GM12874 (cell line): ENCODE results near the gene TNFRSF18.

Experiments
- TF ChIP-seq, protein P1 (sequence below): IDR thresholded peaks from 2 replicates; pipeline ENCODE4 v1.5.1; 2011; ENCODE audit warnings: low read depth, mild to moderate bottlenecking, control low read depth, low read length, moderate library complexity; ENCODE audit not compliant: insufficient read depth

The TNFRSF18 gene

DNA sequence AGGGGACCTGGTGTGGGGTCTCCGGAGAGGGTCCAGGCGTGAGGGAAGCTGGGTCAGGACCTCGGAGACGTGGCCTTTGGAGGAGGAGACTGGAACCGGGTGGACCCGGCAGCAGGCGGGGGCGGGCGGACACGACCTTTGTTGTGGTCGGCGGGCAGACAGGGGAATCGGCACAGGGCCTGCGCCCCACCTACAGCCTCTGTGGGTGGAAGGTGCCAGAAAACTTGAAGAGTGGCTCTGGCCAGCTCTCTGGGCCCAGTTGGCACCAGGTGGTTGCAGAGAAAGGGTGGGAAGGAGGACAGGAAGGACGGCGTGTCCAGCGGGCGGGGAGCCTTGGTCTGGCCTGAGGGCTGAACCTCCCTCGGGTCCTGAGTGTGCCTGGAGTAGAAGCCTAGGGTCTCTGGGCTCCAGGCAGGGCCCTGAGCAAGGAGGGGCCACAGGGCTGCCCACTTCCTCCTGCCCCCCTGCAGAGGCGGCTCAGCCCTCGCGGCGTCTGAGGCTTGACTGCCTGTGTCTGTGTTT, 40.4 kb downstream of the TNFRSF18 start:
- TF ChIP-seq, protein P1, sequence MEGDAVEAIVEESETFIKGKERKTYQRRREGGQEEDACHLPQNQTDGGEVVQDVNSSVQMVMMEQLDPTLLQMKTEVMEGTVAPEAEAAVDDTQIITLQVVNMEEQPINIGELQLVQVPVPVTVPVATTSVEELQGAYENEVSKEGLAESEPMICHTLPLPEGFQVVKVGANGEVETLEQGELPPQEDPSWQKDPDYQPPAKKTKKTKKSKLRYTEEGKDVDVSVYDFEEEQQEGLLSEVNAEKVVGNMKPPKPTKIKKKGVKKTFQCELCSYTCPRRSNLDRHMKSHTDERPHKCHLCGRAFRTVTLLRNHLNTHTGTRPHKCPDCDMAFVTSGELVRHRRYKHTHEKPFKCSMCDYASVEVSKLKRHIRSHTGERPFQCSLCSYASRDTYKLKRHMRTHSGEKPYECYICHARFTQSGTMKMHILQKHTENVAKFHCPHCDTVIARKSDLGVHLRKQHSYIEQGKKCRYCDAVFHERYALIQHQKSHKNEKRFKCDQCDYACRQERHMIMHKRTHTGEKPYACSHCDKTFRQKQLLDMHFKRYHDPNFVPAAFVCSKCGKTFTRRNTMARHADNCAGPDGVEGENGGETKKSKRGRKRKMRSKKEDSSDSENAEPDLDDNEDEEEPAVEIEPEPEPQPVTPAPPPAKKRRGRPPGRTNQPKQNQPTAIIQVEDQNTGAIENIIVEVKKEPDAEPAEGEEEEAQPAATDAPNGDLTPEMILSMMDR: no peak

DNA sequence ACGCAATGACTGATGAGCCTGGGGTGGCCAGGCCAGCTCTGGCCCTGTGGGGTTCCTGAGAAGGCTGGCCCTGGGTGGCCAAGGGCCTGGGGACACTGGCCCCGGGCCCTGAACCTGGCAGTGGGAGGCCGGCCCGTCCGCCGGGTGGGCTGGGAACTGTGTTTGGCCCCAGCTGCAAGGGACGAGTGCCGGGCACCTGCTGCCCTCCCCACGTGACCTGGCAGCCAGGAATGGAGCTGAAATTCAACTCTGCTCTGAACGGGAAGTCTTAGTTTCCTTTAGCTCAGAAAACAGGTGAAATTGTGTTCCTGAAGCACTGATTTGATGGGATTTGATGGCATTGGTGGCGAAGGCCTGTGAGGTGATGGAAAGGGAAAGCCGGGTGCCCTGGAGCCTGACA, 40.9 kb downstream of the TNFRSF18 start:
- TF ChIP-seq, protein P1: no peak

DNA sequence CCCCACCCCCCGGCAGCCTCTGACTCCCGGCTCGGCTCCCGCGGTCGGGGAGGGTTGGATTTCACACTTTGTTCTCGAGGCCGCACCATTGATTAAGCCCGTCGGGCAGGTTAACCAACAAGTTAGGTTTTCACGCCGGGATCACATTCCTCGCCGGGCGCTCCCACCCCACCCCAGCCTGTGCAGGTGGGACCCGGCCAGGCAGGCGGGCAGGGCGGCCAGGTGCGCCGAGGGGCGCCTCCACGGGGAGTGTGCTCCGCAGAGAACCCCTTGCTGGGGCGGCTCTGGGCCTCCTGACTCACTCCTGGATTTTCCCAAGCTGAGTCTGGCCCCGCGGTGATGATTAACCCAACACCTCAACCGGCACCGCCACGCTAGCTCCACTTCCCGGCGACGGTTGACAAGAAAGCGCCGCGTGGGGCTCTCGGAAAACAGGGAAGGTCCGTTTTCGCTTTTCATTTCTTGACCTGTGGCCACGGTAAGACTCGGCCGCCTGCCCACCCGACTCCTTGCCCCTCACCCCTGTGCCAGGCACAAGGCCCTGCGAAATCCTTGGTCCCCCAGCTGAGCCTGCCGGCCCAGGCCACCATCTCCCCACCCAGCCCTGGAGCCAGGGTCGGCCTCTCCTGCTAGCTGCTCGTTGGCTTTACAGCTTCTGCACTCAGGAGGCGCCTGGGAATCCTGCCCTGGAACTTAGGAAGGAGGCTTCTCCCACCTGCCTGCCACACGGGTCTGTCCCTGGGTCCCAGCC, 41.5 kb downstream of the TNFRSF18 start:
- TF ChIP-seq, protein P1: no peak

DNA sequence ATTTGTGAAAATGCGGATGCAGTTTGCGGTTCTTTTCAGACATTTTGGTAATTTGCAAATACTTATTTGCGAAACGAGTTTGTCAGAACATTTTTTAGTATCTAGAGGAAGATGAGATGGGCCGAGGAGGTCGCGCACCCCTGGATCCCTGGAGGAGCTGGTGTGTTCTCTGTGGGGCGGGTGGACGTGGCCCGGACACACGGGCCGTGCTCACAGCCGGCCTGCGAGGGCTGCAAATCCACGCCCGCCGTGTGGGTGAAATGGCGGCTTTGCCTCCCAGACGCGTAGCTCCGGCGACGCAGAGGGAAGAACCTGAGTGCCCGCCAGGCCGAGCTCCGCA, 42.1 kb downstream of the TNFRSF18 start:
- TF ChIP-seq, protein P1: no peak

DNA sequence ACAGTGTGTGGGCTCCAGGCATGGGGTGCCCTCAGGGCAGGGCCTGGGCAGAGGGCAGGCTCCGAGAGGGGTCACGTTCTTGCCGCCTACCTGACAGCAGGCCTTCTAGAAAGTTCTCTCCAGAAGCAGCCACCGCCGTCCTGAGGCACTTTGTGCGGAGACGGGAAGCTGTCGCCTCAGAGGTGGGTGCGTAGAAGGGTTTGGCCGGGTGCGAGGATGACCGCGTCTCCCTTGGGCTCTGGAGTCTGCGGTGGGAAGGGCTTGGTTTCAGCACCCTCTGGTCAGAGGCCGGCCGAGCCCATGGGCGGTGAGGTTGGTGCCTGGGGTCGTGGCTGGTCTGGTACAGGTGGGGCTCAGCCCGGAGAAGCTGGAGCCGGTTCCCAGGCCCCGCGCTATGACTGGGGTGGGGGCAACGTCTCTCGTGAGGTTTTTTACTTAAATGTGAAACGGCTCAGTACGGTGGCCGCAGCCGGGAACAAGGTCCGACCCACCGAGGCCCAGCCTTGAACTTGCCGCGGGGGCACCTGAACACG, 42.8 kb downstream of the TNFRSF18 start:
- TF ChIP-seq, protein P1: no peak

DNA sequence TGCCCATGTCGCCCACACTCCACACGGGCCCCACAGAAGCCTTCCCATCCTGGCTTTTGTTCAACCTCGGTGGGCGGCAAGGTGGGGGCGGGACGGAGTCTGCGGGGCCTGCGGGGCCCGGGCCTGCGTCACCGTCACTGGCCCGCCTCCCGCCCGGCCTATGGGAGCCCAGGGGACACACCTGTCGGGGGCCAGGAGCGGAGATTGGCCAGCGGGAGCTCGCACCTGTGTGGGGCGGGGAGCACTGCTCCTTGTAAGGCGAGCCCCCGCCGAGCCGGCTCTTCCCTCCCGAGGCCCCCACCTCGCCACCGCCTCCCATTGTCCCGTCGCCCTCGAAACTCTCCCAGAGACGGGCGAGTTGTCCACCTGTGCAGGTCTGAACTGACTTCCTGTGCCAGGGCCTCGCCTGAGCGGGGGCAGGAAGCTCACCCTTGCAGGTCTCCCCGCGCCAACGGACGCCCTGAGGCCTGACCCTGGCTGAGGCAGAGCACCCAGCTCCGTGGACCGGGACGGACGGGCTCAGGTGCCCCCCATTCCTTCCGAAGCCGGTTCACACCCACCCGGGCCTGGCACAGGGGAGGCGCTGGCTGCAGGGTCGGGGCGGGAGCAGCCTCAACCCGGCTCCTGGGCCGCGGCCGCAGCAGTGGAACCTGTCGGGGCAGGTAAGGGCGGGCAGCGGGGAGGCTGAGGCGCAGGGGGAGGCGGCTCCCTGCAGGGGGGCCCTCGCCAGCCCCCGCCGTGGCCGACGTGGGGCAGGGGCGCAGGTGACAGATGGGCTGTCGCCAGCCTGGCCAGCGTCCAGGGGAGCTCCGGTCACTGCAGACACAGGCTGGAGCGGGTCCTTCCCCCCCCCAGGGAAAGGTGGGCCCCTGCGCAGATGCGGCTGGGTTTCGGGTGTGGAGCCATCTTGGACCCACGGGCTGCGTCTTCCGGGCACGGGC, 43.5 kb downstream of the TNFRSF18 start:
- TF ChIP-seq, protein P1: no peak

DNA sequence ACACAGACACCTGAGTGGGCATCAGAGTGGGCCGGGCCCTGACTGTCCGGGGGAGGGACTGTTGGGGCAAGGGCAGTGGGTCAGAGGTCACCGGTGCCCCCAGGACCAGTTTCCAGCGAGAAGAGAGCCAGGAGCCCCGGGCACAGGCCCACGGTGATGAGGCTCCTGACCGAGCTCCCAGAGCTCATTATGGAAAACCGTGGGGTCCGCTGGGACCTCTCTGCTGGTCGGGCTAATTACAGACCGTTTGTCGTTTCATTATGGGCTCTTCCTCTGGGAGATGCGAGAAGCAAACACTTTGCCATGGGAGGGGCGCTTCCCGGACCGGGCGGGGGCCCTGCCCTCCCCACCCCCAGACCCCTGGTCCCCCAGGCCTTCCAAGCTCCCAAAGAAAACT, 44.7 kb downstream of the TNFRSF18 start:
- TF ChIP-seq, protein P1: no peak
